ENCODE measurements around the gene PIGU.

Gene PIGU

DNA sequence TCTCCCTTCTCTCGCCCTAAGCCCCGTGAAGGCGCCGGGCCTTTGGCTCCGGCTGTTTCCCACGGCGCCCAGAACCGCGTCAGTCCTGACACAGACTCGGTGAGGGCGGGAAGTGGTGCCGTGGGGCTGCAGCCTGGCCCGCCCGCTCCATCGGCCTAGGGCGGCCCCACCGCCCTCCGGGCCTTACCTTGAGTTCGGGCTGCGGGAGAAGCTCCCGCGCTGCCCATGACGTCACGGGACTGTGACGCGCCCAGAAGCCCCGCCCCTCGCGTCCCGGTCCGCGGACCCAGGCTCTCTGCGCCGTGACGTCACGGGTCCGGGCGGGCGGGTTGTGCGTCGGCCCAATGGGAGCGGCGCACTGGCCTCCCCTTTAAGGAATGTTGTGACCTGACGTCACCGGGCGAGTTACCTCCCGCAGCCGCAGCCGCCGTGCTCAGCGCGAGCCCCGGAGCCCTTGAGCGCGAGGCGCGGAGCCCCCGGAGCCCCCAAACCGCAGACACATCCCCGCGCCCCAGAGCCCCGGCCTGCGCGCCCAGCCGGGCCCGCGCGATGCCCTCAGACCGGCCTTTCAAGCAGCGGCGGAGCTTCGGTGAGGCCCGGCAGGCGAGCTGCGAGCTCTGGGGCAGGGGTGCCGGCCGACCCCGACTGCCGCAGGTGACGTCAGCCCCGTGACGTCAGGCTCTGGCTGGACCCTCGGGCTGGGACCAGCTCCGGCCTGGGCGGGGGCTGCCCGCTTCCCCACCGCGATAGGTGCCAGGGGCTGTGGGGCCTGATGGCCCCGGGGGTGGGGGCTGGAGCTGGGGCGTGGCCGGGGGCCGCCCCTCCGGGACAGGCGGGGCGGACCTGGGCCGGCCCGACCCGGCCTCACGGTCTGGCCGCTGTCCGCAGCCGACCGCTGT lies 118.3 kb downstream of the PIGU start, which contains the start of gene MAP1LC3A:
Gene MAP1LC3A, plus strand, starts transcription at position 399 of the 899 bp plus-strand sequence. Its CDS starts 151 bp downstream, at position 550.
- no peak for TF ChIP-seq EZH2phosphoT487 (conservative IDR thresholded peaks at IDR 0.05; ENCODE audit: low read length)
- TF ChIP-seq, protein P1, sequence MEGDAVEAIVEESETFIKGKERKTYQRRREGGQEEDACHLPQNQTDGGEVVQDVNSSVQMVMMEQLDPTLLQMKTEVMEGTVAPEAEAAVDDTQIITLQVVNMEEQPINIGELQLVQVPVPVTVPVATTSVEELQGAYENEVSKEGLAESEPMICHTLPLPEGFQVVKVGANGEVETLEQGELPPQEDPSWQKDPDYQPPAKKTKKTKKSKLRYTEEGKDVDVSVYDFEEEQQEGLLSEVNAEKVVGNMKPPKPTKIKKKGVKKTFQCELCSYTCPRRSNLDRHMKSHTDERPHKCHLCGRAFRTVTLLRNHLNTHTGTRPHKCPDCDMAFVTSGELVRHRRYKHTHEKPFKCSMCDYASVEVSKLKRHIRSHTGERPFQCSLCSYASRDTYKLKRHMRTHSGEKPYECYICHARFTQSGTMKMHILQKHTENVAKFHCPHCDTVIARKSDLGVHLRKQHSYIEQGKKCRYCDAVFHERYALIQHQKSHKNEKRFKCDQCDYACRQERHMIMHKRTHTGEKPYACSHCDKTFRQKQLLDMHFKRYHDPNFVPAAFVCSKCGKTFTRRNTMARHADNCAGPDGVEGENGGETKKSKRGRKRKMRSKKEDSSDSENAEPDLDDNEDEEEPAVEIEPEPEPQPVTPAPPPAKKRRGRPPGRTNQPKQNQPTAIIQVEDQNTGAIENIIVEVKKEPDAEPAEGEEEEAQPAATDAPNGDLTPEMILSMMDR (IDR thresholded peaks at IDR 0.05; ENCODE audit: insufficient read depth, low read length, poor library complexity, severe bottlenecking): no peak
- Histone ChIP-seq H2AFZ (ENCODE audit: low read depth, low read length, severe bottlenecking) (peak within 1 kb of the TSS; percentile 64), H3F3A (ENCODE audit: insufficient read depth) (no peaks in the 10 kb centered on the region), H3K36me3 (ENCODE audit: low read length) (no peaks in the 10 kb centered on the region), H3K9ac (ENCODE audit: low read length) (no peak within 1 kb of the TSS), H3K27ac (ENCODE audit: low read depth, low read length) (no peak within 1 kb of the TSS), H3K9me3 (ENCODE audit: insufficient read depth, low read length) (no peaks in the 10 kb centered on the region), H3K79me2 (ENCODE audit: insufficient read depth, low read length) (no peaks in the 10 kb centered on the region), H3K27me3 (ENCODE audit: low read length) (no peaks in the 10 kb centered on the region), H4K20me1 (ENCODE audit: low read depth, low read length) (no peaks in the 10 kb centered on the region), H3K4me2 (ENCODE audit: low read depth, low read length, poor library complexity, severe bottlenecking) (peak within 1 kb of the TSS; percentile 14), H3K4me3 (ENCODE audit: insufficient read depth, low read length, poor library complexity, severe bottlenecking) (no peak within 1 kb of the TSS), H3K9me2 (replicated peaks; ENCODE audit: insufficient read depth, low read length) (no peaks in the 10 kb centered on the region)

DNA sequence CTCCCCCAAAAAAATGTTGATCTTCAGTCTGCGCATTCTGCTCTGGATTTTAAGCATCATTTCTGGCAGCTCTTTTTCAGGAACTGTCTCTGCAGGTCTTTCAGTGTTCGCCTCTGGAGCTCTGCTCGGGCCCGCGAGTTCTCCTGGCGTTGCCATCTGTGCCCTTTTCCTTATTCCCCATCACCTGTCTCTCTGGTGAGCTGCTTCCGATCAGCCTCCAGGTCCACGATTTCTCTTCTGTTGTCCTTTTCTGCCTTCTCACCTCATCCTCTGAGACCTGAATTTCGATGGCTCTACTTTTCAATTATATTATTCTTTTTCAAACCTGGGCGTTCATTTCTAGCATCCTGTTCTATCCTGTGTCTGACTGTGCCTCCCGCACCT lies 119.0 kb downstream of the PIGU start:
- peak overlapping the region; percentile 64 for H2AFZ ChIP-seq (ENCODE audit: low read depth, low read length, severe bottlenecking)
- H3K9me2 ChIP-seq (replicated peaks; ENCODE audit: insufficient read depth, low read length): no peaks in the 10 kb centered on the region
- H3F3A ChIP-seq (ENCODE audit: insufficient read depth): no peaks in the 10 kb centered on the region
- H3K79me2 ChIP-seq (ENCODE audit: insufficient read depth, low read length): no peaks in the 10 kb centered on the region
- H3K36me3 ChIP-seq (ENCODE audit: low read length): no peaks in the 10 kb centered on the region
- H3K4me3 ChIP-seq (ENCODE audit: insufficient read depth, low read length, poor library complexity, severe bottlenecking): no peak overlapping the region
- no peak overlapping the region for H3K27ac ChIP-seq (ENCODE audit: low read depth, low read length)
- peak overlapping the region; percentile 14 for H3K4me2 ChIP-seq (ENCODE audit: low read depth, low read length, poor library complexity, severe bottlenecking)
- TF ChIP-seq, protein P1 (IDR thresholded peaks at IDR 0.05; ENCODE audit: insufficient read depth, low read length, poor library complexity, severe bottlenecking): no peak
- no peak for TF ChIP-seq EZH2phosphoT487 (conservative IDR thresholded peaks at IDR 0.05; ENCODE audit: low read length)
- H4K20me1 ChIP-seq (ENCODE audit: low read depth, low read length): no peaks in the 10 kb centered on the region
- H3K9me3 ChIP-seq (ENCODE audit: insufficient read depth, low read length): no peaks in the 10 kb centered on the region
- no peak overlapping the region for H3K9ac ChIP-seq (ENCODE audit: low read length)
- H3K27me3 ChIP-seq (ENCODE audit: low read length): no peaks in the 10 kb centered on the region

DNA sequence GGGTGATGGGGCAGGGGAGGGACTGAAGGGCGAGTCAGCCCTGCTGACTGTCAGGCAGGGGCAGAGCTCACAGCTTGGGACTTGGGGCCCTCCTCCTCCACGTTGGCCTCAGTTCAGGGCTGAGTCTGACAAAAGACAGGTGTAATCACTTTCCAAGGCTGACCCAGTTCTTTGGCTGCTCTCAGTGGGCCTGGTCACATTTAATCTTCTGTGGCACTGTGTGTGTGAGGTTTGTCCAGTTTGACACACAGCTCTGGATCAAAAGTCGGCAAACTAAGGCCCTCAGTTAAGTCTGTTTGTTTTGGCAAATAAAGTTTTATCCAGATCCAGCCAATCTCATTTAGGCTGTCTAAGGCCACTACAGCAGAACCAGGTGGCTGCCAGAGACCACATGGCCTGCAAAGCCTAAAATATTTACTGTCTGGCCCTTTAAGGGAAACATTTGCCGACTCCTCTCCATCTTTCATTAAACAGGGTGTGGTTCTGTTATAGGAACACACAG lies 123.5 kb downstream of the PIGU start:
- Histone ChIP-seq H3K4me3 (ENCODE audit: insufficient read depth, low read length, poor library complexity, severe bottlenecking) (no peak overlapping the region), H3K36me3 (ENCODE audit: low read length) (no peaks in the 10 kb centered on the region), H3K9me3 (ENCODE audit: insufficient read depth, low read length) (no peaks in the 10 kb centered on the region), H3K79me2 (ENCODE audit: insufficient read depth, low read length) (no peaks in the 10 kb centered on the region), H4K20me1 (ENCODE audit: low read depth, low read length) (no peaks in the 10 kb centered on the region), H3K27ac (ENCODE audit: low read depth, low read length) (no peak overlapping the region), H3K9ac (ENCODE audit: low read length) (no peak overlapping the region), H2AFZ (ENCODE audit: low read depth, low read length, severe bottlenecking) (no peak overlapping the region), H3F3A (ENCODE audit: insufficient read depth) (no peaks in the 10 kb centered on the region), H3K27me3 (ENCODE audit: low read length) (no peaks in the 10 kb centered on the region), H3K4me2 (ENCODE audit: low read depth, low read length, poor library complexity, severe bottlenecking) (no peak overlapping the region), H3K9me2 (replicated peaks; ENCODE audit: insufficient read depth, low read length) (no peaks in the 10 kb centered on the region)
- TF ChIP-seq, protein P1 (IDR thresholded peaks at IDR 0.05; ENCODE audit: insufficient read depth, low read length, poor library complexity, severe bottlenecking): no peak
- no peak for TF ChIP-seq EZH2phosphoT487 (conservative IDR thresholded peaks at IDR 0.05; ENCODE audit: low read length)
